Neural progenitor cell (in vitro differentiated cells): ENCODE results near the gene CXCR3. TPM values are rescaled to one million over a fixed set of nuclear protein-coding genes. Genes with fewer than 3 reads are reported as not detected.
"Not testable (repeated sequence)": the region's sequence is repeated elsewhere in the genome, so short reads cannot be mapped to it uniquely, and the experiment has no call there.

Source experiments
- DNase-seq: peaks from one replicate; pipeline ENCODE4 v3.0.0-alpha.2; 2016; ENCODE audit warnings: low spot score
- H2AFZ ChIP-seq: fragments of 200-600 bp; sonication (generic); replicated peaks from 2 replicates; pipeline ENCODE4 v1.6.1; 2016; ENCODE audit warnings: antibody characterized with exemption
- H3F3A ChIP-seq: fragments of 200-600 bp; sonication (generic); 2 replicates; pipeline ENCODE4 v1.6.1; 2016; ENCODE audit warnings: antibody characterized with exemption, low read depth
- H3K27ac ChIP-seq: fragments of 200-600 bp; sonication (generic); 2 replicates; pipeline ENCODE4 v1.5.1; 2016; ENCODE audit warnings: mild to moderate bottlenecking
- H3K27me3 ChIP-seq: fragments of 200-600 bp; sonication (generic); 2 replicates; pipeline ENCODE4 v1.6.1; 2016; ENCODE audit warnings: mild to moderate bottlenecking, moderate library complexity
- H3K36me3 ChIP-seq: fragments of 200-600 bp; sonication (generic); 2 replicates; pipeline ENCODE4 v1.5.1; 2016
- H3K4me1 ChIP-seq: fragments of 200-600 bp; sonication (generic); 2 replicates; pipeline ENCODE4 v1.6.1; 2016; ENCODE audit warnings: mixed run types
- H3K4me2 ChIP-seq: fragments of 200-600 bp; sonication (generic); 2 replicates; pipeline ENCODE4 v1.6.1; 2016
- H3K4me3 ChIP-seq: fragments of 200-600 bp; sonication (generic); 2 replicates; pipeline ENCODE4 v1.5.1; 2016
- H3K79me2 ChIP-seq: fragments of 200-600 bp; sonication (generic); 2 replicates; pipeline ENCODE4 v1.6.1; 2016; ENCODE audit warnings: low read depth
- H3K9ac ChIP-seq: fragments of 200-600 bp; sonication (generic); 2 replicates; pipeline ENCODE4 v1.6.1; 2016
- H3K9me3 ChIP-seq: fragments of 200-600 bp; sonication (generic); 2 replicates; pipeline ENCODE4 v1.5.1; 2016; ENCODE audit warnings: low read depth
- H4K20me1 ChIP-seq: fragments of 200-600 bp; sonication (generic); 2 replicates; pipeline ENCODE4 v1.6.1; 2016; ENCODE audit warnings: low read depth
- H3K27ac Mint-ChIP-seq: 3 replicates; pipeline ENCODE4 v1.8.0; 2021; ENCODE audit warnings: mixed read lengths
- H3K27me3 Mint-ChIP-seq: 2 replicates; pipeline ENCODE4 v1.8.0; 2022; ENCODE audit warnings: low read depth, mild to moderate bottlenecking, inconsistent platforms, moderate library complexity, mixed read lengths; ENCODE audit not compliant: insufficient read depth
- H3K36me3 Mint-ChIP-seq: 3 replicates; pipeline ENCODE4 v1.8.0; 2021; ENCODE audit warnings: mixed read lengths
- H3K4me1 Mint-ChIP-seq: 3 replicates; pipeline ENCODE4 v1.8.0; 2021; ENCODE audit warnings: mixed read lengths
- H3K4me3 Mint-ChIP-seq: 3 replicates; pipeline ENCODE4 v1.8.0; 2021; ENCODE audit warnings: mild to moderate bottlenecking, moderate library complexity, mixed read lengths
- H3K9me3 Mint-ChIP-seq: 3 replicates; pipeline ENCODE4 v1.8.0; 2020; ENCODE audit warnings: mixed read lengths
- EZH2 ChIP-seq: fragments of 200-600 bp; sonication (generic); IDR thresholded peaks from 2 replicates; pipeline ENCODE4 v1.6.1; 2017; ENCODE audit warnings: antibody characterized with exemption, mild to moderate bottlenecking, moderate library complexity
- EZH2phosphoT487 ChIP-seq: fragments of 200-600 bp; sonication (generic); IDR thresholded peaks from 2 replicates; pipeline ENCODE4 v1.6.1; 2017; ENCODE audit warnings: antibody characterized with exemption
- total RNA-seq: library from RNA; depleted of rRNA; stranded (reverse); fragments of >200 nt; gene quantifications from 2 replicates; pipeline ENCODE4 v1.2.3, GENCODE V29; 2015; ENCODE audit warnings: low replicate concordance
- TF ChIP-seq, protein P1 (sequence below): fragments of 200-600 bp; sonication (generic); IDR thresholded peaks from 2 replicates; pipeline ENCODE4 v1.5.1; 2017; ENCODE audit warnings: antibody characterized with exemption, mild to moderate bottlenecking

Gene CXCR3
- total RNA-seq, 1 donor from 2014 or later = not detected

DNA sequence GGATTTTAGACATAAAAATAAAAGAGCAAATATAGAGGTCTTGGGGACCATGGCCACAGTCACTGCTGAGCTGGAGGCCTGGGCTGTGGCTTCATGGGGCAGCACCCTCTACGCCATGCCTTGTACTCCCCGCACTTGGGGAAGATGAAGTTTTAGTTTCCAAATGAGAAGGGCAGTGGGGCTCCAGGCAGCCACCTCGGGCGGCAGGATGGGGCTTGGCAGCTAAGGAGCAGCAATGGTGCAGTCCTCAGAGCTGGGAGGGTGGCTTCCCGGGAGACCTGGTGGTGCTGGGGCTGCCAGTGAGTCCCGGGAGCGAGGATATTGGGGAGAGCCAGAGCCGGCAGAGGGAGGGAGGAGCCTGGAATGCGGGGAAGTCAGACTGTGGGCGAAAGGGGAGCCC is 2.4 kb downstream of the CXCR3 start:
- H3K36me3 Mint-ChIP-seq = peaks cover 4% of the 10 kb centered on the region
- no peaks in the 10 kb centered on the region for H3K27me3 ChIP-seq
- no peaks in the 10 kb centered on the region for H3K4me1 ChIP-seq
- H3F3A ChIP-seq = no peaks in the 10 kb centered on the region
- no peak overlapping the region for H2AFZ ChIP-seq
- TF ChIP-seq EZH2 = no peak
- TF ChIP-seq, protein P1, sequence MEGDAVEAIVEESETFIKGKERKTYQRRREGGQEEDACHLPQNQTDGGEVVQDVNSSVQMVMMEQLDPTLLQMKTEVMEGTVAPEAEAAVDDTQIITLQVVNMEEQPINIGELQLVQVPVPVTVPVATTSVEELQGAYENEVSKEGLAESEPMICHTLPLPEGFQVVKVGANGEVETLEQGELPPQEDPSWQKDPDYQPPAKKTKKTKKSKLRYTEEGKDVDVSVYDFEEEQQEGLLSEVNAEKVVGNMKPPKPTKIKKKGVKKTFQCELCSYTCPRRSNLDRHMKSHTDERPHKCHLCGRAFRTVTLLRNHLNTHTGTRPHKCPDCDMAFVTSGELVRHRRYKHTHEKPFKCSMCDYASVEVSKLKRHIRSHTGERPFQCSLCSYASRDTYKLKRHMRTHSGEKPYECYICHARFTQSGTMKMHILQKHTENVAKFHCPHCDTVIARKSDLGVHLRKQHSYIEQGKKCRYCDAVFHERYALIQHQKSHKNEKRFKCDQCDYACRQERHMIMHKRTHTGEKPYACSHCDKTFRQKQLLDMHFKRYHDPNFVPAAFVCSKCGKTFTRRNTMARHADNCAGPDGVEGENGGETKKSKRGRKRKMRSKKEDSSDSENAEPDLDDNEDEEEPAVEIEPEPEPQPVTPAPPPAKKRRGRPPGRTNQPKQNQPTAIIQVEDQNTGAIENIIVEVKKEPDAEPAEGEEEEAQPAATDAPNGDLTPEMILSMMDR = no peak
- no peak for TF ChIP-seq EZH2phosphoT487
- H3K4me2 ChIP-seq = no peak overlapping the region
- H3K27me3 Mint-ChIP-seq = peaks cover 2% of the 10 kb centered on the region
- no peak overlapping the region for H3K4me3 Mint-ChIP-seq
- H3K4me1 Mint-ChIP-seq = no peaks in the 10 kb centered on the region
- DNase-seq = no peak
- no peaks in the 10 kb centered on the region for H3K36me3 ChIP-seq
- H4K20me1 ChIP-seq = no peaks in the 10 kb centered on the region
- peaks cover 25% of the 10 kb centered on the region for H3K9me3 Mint-ChIP-seq
- no peak overlapping the region for H3K9ac ChIP-seq
- H3K27ac ChIP-seq = no peak overlapping the region
- H3K9me3 ChIP-seq = no peaks in the 10 kb centered on the region
- no peak overlapping the region for H3K27ac Mint-ChIP-seq
- H3K4me3 ChIP-seq = no peak overlapping the region
- H3K79me2 ChIP-seq = no peaks in the 10 kb centered on the region

DNA sequence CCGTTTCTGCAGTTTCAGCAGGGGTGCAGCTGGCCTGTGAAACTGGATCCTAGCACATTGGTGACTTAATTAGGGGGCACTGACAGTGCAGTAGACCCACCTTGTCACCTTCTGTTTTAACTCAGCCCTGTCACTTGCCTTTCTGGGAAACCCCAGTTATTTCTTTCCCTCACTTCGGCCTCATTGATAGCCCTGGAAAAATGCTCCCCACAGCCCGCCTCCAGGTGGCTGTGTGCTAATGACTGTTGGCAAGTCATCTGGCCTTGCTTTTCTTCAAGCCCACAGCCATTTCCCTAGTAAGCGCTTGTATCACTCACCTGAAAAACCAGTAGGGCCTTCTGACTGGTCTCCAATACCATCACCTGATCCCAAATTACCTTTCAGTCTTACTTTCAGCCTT is 3.3 kb downstream of the CXCR3 start:
- H2AFZ ChIP-seq = no peak overlapping the region
- no peaks in the 10 kb centered on the region for H4K20me1 ChIP-seq
- no peak overlapping the region for H3K4me3 Mint-ChIP-seq
- H3K27ac Mint-ChIP-seq = no peak overlapping the region
- H3K9me3 ChIP-seq = no peaks in the 10 kb centered on the region
- H3K27me3 ChIP-seq = no peaks in the 10 kb centered on the region
- DNase-seq = no peak
- H3F3A ChIP-seq = no peaks in the 10 kb centered on the region
- H3K27me3 Mint-ChIP-seq = peaks cover 2% of the 10 kb centered on the region
- TF ChIP-seq EZH2phosphoT487 (no peak), EZH2 (no peak)
- TF ChIP-seq, protein P1 = no peak
- no peaks in the 10 kb centered on the region for H3K4me1 ChIP-seq
- H3K79me2 ChIP-seq = no peaks in the 10 kb centered on the region
- H3K4me2 ChIP-seq = no peak overlapping the region
- no peak overlapping the region for H3K4me3 ChIP-seq
- no peaks in the 10 kb centered on the region for H3K4me1 Mint-ChIP-seq
- peaks cover 22% of the 10 kb centered on the region for H3K9me3 Mint-ChIP-seq
- H3K36me3 Mint-ChIP-seq = peaks cover 4% of the 10 kb centered on the region
- H3K36me3 ChIP-seq = no peaks in the 10 kb centered on the region
- H3K27ac ChIP-seq = no peak overlapping the region
- H3K9ac ChIP-seq = no peak overlapping the region

DNA sequence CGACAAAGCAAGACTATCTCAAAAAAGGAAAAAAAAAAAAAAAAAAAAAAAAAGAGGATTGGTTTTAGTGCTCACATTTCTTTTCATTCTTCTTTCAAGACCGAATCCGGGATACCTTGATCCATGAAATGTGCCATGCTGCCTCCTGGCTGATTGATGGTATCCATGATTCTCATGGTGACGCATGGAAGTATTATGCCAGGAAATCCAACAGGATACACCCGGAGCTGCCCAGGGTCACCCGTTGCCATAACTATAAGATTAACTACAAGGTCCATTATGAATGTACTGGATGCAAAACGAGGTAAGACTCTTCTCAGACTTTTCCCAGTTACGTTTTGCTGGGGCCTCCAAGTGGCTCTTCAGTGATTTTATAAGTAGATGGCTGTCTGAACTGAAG is 6.1 kb downstream of the CXCR3 start:
- Mint-ChIP-seq H3K4me1 (no peaks in the 10 kb centered on the region), H3K4me3 (no peak overlapping the region), H3K9me3 (peaks cover 17% of the 10 kb centered on the region), H3K36me3 (peaks cover 2% of the 10 kb centered on the region), H3K27ac (no peak overlapping the region), H3K27me3 (peaks cover 2% of the 10 kb centered on the region)
- no peak for DNase-seq
- H3K27me3 ChIP-seq = no peaks in the 10 kb centered on the region
- H3K4me2 ChIP-seq = no peak overlapping the region
- H3K36me3 ChIP-seq = no peaks in the 10 kb centered on the region
- no peaks in the 10 kb centered on the region for H3K79me2 ChIP-seq
- no peaks in the 10 kb centered on the region for H3K9me3 ChIP-seq
- no peak overlapping the region for H3K9ac ChIP-seq
- H3K27ac ChIP-seq = no peak overlapping the region
- H2AFZ ChIP-seq = no peak overlapping the region
- H3K4me3 ChIP-seq = no peak overlapping the region
- H3F3A ChIP-seq = no peaks in the 10 kb centered on the region
- H4K20me1 ChIP-seq = no peaks in the 10 kb centered on the region
- H3K4me1 ChIP-seq = no peaks in the 10 kb centered on the region
- TF ChIP-seq EZH2phosphoT487 (no peak), EZH2 (no peak)
- TF ChIP-seq, protein P1 = no peak

DNA sequence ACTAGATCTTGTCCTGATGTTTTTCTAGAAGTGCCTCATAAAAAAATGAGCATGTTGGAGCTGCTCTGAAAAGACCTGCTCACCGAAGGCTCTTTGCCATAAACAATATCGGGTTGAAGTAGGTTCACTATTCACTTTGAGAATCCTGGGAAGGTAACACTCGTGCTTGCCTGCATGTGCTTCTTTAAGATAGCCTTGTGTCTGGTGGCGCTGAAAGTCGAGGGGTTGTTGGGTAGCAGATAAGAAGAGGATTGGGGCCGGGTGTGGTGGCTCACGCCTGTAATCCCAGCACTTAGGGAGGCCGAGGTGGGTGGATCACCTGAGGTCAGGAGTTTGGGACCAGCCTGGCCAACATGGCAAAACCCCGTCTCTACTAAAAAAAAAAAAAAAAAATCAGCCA is 6.6 kb downstream of the CXCR3 start:
- H3F3A ChIP-seq, H4K20me1 ChIP-seq, H3K4me2 ChIP-seq, H3K79me2 ChIP-seq, H3K4me1 Mint-ChIP-seq, H3K9ac ChIP-seq, H2AFZ ChIP-seq, H3K27me3 ChIP-seq, H3K4me3 Mint-ChIP-seq, H3K9me3 ChIP-seq, H3K27ac ChIP-seq, H3K36me3 Mint-ChIP-seq, H3K27me3 Mint-ChIP-seq, DNase-seq, H3K4me3 ChIP-seq, H3K36me3 ChIP-seq, H3K27ac Mint-ChIP-seq, H3K4me1 ChIP-seq: not testable (repeated sequence)
- peaks cover 17% of the 10 kb centered on the region for H3K9me3 Mint-ChIP-seq
